Left cardiac atrium (tissue), 4 donors: ENCODE data around the gene SGCA. TPM values are rescaled to one million over a fixed set of nuclear protein-coding genes. Genes with fewer than 3 reads are reported as not detected.

Experiments
- ATAC-seq, 2 donors: fragments of 200-7000 bp; cut with Tn5 transposase; one replicate each; pipeline ENCODE4 v1.9.1; 2020; ENCODE audit warnings: mild to moderate bottlenecking in 2 of 2, moderate library complexity in 2 of 2
- DNase-seq: peaks from one replicate; pipeline ENCODE4 v3.0.0-alpha.2; 2020
- intact Hi-C, 2 donors: fragments of 100-400 bp; cut with DNase I; formaldehyde crosslinking; loops; one replicate each; pipeline versions ENCODE4 v1.14.1 to v1.15.1; 2022 to 2023
- long read RNA-seq: library from polyadenylated mRNA; unstranded; transcript quantifications from one replicate; pipeline ENCODE4 v2.0.0, GENCODE V29; 2021
- total RNA-seq, 2 donors: library from RNA; stranded (reverse); fragmentation: NEBNext Ultra II Directional; extraction: Animal tissue kit (Norgen Biotek cat#: 25700); gene quantifications; one replicate each; pipeline ENCODE4 v1.2.1, GENCODE V29; 2021
- donor health status: DM: no; HTN: yes; CAD: no.
- donor health status: DM: no; HTN: yes; CAD: no; lungs with severe emphysema.
- donor health status: DM: yes; HTN: yes; CAD: no.
- donor health status: Dilated cardiomyopathy.

The SGCA gene
- total RNA-seq, result 100 to 1,000 TPM in 1 of 2 donors, 10 to 100 TPM in 1; 96.3 to 131 TPM
- long read RNA-seq, transcript SGCA-201 (10 exons, 1,432 nt), result major isoform, 114 of 197 reads
- long read RNA-seq, transcript SGCA-202 (8 exons, 1,057 nt), result minor isoform, 26 of 197 reads
- long read RNA-seq, partial matches to known transcripts, result 21 of 197 reads
- long read RNA-seq, other reads (novel, unspliced or antisense), result 36 of 197 reads

GRCh38 chr17:50165867-50166517, at the start of gene SGCA:
SGCA (plus strand) TSS chr17:50166005; CDS start chr17:50166041, 36 bp downstream.
- no peak for DNase-seq
- intact Hi-C loops, result loop anchor here in 1 of 2 donors (10.0 kb wide), 1 partner anchor 51 kb away; no protein-coding TSS in a partner anchor
- peak; percentile 53 to 59 for ATAC-seq

- DNase-seq (peak; percentile 69), ATAC-seq (peak; percentile 58 to 72)
- intact Hi-C loops, result loop anchor here (10.0 kb wide), 2 partner anchors 47 to 57 kb away; partner anchors contain the start of gene SGCA (in 1 of the 2)
Observed at GRCh38 chr17:50117202-50118051, 48.4 kb upstream of the SGCA start.

DNA sequence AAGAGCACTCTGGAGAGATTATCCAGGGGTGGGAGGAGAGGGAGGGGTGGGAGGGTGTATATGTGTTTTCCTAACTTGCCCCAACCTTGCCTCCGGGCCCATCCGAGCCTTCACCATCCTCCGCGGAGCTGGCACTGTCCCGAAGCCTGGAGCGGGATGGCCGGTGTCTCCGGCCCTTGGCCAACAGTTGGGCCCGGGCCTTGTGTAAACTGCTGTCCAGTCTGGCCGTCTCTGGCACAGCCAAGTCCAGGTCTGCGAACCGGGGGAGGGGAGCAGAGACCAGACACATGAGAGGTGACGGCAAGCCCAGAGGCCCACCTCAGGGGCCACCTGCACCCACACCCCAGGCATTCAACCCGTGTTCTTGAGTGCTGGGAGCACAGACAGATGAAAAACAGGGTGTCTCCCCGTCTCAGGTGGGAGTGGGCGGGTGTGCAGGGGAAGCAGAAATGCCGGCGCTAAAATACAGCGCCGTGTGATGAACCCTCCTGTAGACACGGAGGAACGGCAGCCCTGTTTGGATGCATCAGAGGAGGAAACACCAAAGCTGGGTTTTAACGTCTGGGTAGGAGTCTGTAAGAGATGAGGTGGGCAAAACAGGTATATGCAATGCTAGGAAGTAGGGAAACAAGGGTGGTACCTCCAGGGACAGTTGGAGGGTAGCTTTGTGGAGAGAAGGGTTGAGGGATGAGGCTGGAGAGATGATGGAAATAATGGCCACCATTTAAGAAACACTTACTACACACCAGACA, 47.6 kb upstream of the SGCA start:
- ATAC-seq (peak in 1 of 2 donors; percentile 1), DNase-seq (no peak)
- intact Hi-C loops, result loop anchor here (10.0 kb wide), 2 partner anchors 47 to 57 kb away; partner anchors contain the start of gene SGCA (in 1 of the 2)

- intact Hi-C loops, result loop anchor here (10.0 kb wide), 2 partner anchors 46 to 56 kb away; partner anchors contain the start of gene SGCA (in 1 of the 2)
Observed at GRCh38 chr17:50118828-50119218, 47.0 kb upstream of the SGCA start.

GRCh38 chr17:50120475-50121253, 45.1 kb upstream of the SGCA start:
- intact Hi-C loops, result no loop called here
- DNase-seq (no peak), ATAC-seq (no peak)

More at GRCh38 chr17:50118828-50119218, 47.0 kb upstream of the SGCA start:
- no peak for DNase-seq
- no peak for ATAC-seq

GRCh38 chr17:50122945-50123344, 42.9 kb upstream of the SGCA start:
- ATAC-seq (no peak), DNase-seq (no peak)
- intact Hi-C loops, result no loop called here

- ATAC-seq (peak in 1 of 2 donors; percentile 28), DNase-seq (no peak)
- intact Hi-C loops, result no loop called here
Observed at GRCh38 chr17:50123649-50124349, 42.0 kb upstream of the SGCA start.

- ATAC-seq (no peak), DNase-seq (no peak)
- intact Hi-C loops, result no loop called here
Observed at GRCh38 chr17:50125420-50125997, 40.3 kb upstream of the SGCA start.

DNA sequence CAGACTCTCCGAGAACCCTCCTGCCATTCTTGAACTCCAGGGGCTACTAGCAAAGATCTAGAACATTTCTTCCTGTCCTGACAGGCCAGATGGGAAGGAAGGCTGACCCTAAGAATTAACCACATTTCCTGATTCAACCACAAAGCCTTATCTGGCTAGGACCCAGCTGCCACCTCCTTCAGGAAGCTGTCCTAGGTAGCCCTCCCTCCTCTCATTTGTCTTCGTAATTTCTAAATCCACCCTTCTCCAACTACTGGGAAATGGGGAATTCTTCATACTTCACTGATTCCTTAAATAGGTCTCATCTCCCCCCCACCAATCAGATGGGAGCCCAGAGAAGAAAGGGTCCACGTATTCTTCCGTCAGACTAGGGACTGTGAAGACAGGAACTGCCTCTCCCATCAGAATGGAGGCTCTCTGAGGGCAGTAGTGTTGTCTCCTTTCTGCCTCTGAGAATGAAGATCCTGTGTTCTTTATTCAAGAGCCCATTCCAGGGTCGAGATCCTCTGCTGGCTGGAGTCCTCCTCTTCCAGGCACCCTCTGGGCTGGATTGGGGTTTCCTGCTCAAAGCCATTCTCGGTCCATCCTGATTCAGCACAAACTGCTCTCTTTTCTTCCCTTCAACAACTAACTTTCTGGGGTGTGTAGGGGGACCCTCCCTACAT, 38.0 kb upstream of the SGCA start:
- no peak for ATAC-seq
- intact Hi-C loops, result no loop called here
- no peak for DNase-seq

- no peak for ATAC-seq
- no peak for DNase-seq
- intact Hi-C loops, result no loop called here
Observed at GRCh38 chr17:50128441-50129352, 37.1 kb upstream of the SGCA start.

DNA sequence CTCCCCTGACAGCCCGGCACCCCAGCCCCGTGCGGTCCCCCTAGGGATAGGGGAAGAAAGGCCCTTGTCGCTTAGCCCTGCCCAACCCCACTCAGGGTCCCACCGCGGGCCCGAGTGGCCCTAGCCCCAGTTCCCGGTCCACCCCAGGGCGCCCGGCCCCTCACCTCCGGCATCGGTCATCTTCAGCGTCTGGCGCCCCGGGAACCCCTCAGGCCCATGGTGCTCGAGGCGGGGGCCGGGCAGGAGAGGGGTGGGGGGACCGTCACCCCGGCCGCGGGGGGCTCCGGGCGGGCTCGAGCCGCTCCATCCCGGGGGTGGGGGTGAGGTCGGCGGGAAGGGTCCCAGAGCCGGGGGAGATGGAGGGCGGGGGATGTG, 36.5 kb upstream of the SGCA start:
- intact Hi-C loops, result no loop called here
- no peak for DNase-seq
- ATAC-seq, result peak in 1 of 2 donors; percentile 1

- intact Hi-C loops, result no loop called here
- no peak for DNase-seq
- ATAC-seq, result peak; percentile 29 to 53
Observed at GRCh38 chr17:50129728-50130558, 35.9 kb upstream of the SGCA start, which contains the start of gene SAMD14. SAMD14 (minus strand) TSS chr17:50130160; CDS start chr17:50124959, 5,201 bp downstream.

- intact Hi-C loops, result no loop called here
- ATAC-seq, result peak in 1 of 2 donors; percentile 15
- no peak for DNase-seq
Observed at GRCh38 chr17:50130559-50131305, 35.1 kb upstream of the SGCA start.
